Measurements from ENCODE around the gene PMS1. TPM values are rescaled to one million over a fixed set of nuclear protein-coding genes. Genes with fewer than 3 reads are reported as not detected.
A peak's percentile ranks its signal among the peaks of the same experiment; 100 is the strongest.
"Not testable (repeated sequence)": the region's sequence is repeated elsewhere in the genome, so short reads cannot be mapped to it uniquely, and the experiment has no call there.

Gene PMS1
- total RNA-seq (2021; fragmentation: NEBNext Ultra II Directional; extraction: Animal tissue kit (Norgen Biotek cat#: 25700)) = 10 to 100 TPM; 18.9 to 22.8 (median 20.5) TPM
- long read RNA-seq, partial matches to known transcripts = 12 of 23 reads
- long read RNA-seq, other reads (novel, unspliced or antisense) = 5 of 23 reads

GRCh38 chr2:189783927-189784867 is at the start of gene PMS1, which contains the start of gene ORMDL1:
Gene PMS1, plus strand, starts transcription at chr2:189784450. Its CDS starts 7,360 bp downstream, at chr2:189791810.
Gene ORMDL1, minus strand, starts transcription at chr2:189784339. Its CDS starts 1,744 bp downstream, at chr2:189782595.
- Mint-ChIP-seq H3K4me1 (ENCODE audit: low read depth) (peaks cover 44% of the 10 kb centered on the region), H3K27me3 (ENCODE audit: insufficient read depth) (no peaks in the 10 kb centered on the region), H3K9me3 (no peaks in the 10 kb centered on the region), H3K4me3 (peak within 1 kb of the TSS; percentile 93), H3K27ac (peak within 1 kb of the TSS; percentile 91), H3K36me3 (ENCODE audit: low read depth) (peaks cover 43% of the 10 kb centered on the region)
- peak; percentile 94 for DNase-seq
- TF ChIP-seq, protein P1, sequence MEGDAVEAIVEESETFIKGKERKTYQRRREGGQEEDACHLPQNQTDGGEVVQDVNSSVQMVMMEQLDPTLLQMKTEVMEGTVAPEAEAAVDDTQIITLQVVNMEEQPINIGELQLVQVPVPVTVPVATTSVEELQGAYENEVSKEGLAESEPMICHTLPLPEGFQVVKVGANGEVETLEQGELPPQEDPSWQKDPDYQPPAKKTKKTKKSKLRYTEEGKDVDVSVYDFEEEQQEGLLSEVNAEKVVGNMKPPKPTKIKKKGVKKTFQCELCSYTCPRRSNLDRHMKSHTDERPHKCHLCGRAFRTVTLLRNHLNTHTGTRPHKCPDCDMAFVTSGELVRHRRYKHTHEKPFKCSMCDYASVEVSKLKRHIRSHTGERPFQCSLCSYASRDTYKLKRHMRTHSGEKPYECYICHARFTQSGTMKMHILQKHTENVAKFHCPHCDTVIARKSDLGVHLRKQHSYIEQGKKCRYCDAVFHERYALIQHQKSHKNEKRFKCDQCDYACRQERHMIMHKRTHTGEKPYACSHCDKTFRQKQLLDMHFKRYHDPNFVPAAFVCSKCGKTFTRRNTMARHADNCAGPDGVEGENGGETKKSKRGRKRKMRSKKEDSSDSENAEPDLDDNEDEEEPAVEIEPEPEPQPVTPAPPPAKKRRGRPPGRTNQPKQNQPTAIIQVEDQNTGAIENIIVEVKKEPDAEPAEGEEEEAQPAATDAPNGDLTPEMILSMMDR (IDR thresholded peaks at IDR 0.05) = no peak

GRCh38 chr2:189751080-189751658 is 33.1 kb upstream of the PMS1 start:
- no peaks in the 10 kb centered on the region for H3K9me3 Mint-ChIP-seq
- H3K4me3 Mint-ChIP-seq = no peak overlapping the region
- no peaks in the 10 kb centered on the region for H3K36me3 Mint-ChIP-seq (ENCODE audit: low read depth)
- H3K4me1 Mint-ChIP-seq (ENCODE audit: low read depth) = peaks cover 6% of the 10 kb centered on the region; the same call in 1 of the 2 replicates
- peak; percentile 45 for DNase-seq
- no peaks in the 10 kb centered on the region for H3K27me3 Mint-ChIP-seq (ENCODE audit: insufficient read depth)
- TF ChIP-seq, protein P1 (IDR thresholded peaks at IDR 0.05) = peak; percentile 83
- no peak overlapping the region for H3K27ac Mint-ChIP-seq

DNA sequence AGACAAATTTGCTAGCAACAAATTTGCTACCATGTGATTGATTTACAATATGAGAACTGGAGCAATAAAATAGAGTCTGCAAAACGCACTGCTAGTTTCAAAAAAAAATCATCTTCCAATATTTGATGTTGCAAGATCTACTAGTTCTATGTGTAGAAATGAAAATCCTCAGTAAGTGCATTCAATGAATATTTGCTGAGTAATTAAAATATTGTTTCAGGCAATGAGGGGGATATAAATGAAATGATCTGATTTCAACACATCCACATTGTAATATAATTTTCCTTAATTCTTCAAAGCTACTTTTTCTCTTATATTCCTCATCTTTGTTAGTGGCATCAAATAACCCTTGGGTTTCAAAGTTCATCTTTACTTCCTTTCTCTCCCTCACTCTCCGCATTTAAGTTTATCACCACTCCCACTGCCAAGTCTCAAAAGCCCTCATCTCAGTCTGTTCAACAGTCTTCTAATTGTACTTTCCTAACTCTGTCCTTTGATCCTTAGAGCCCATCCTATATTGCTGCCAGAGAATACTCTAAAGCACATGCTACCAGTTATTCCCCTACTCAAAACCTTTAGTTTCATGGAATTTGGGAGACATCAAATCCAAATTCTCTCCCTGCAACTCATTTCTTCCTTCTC is 27.8 kb upstream of the PMS1 start:
- Mint-ChIP-seq H3K4me3 (no peak overlapping the region), H3K27me3 (ENCODE audit: insufficient read depth) (no peaks in the 10 kb centered on the region), H3K9me3 (no peaks in the 10 kb centered on the region), H3K36me3 (ENCODE audit: low read depth) (no peaks in the 10 kb centered on the region), H3K4me1 (ENCODE audit: low read depth) (peaks cover 7% of the 10 kb centered on the region; the same call in 1 of the 2 replicates), H3K27ac (no peak overlapping the region)
- TF ChIP-seq, protein P1 (IDR thresholded peaks at IDR 0.05) = no peak
- no peak for DNase-seq

DNA sequence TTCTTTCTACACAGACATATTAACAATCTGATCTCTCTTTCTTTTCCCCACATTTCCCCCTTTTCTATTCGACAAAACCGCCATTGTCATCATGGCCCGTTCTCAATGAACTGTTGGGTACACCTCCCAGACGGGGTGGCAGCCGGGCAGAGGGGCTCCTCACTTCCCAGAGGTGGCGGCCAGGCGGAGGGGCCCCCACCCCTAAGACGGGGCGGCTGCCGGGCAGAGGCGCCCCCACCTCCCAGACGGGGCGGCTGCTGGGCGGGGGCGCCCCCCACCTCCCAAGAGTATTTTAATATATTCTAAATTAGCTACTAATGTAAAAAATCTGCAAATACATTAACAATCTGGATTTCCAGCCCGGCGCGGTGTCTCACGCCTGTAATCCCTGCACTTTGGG is 24.1 kb upstream of the PMS1 start:
- not testable (repeated sequence) for H3K36me3 Mint-ChIP-seq (ENCODE audit: low read depth); H3K9me3 Mint-ChIP-seq; H3K4me3 Mint-ChIP-seq; H3K27me3 Mint-ChIP-seq (ENCODE audit: insufficient read depth); H3K27ac Mint-ChIP-seq; DNase-seq
- H3K4me1 Mint-ChIP-seq (ENCODE audit: low read depth) = peaks cover 26% of the 10 kb centered on the region

- DNase-seq = no peak
- Mint-ChIP-seq H3K9me3 (no peaks in the 10 kb centered on the region), H3K36me3 (ENCODE audit: low read depth) (peaks cover 7% of the 10 kb centered on the region), H3K4me1 (ENCODE audit: low read depth) (peaks cover 20% of the 10 kb centered on the region), H3K27ac (peak overlapping the region; percentile 91), H3K27me3 (ENCODE audit: insufficient read depth) (no peaks in the 10 kb centered on the region; the same call in 1 of the 2 replicates), H3K4me3 (peak overlapping the region; percentile 92)
- TF ChIP-seq, protein P1 (IDR thresholded peaks at IDR 0.05) = no peak
These were observed 22.1 kb upstream of the PMS1 start for GRCh38 chr2:189762229-189762550.

Data from HFFc6 (cell line).